KOPT-K1 (cell line): ENCODE measurements around the gene ALG14.
"Not testable (repeated sequence)": the region's sequence is repeated elsewhere in the genome, so short reads cannot be mapped to it uniquely, and the experiment has no call there.

Experiments
- H3K27ac ChIP-seq: fragments of 200-600 bp; sonication (generic); 2 replicates; pipeline ENCODE4 v1.5.1; 2016; ENCODE audit warnings: antibody characterized with exemption, mild to moderate bottlenecking, low read depth, low read length; ENCODE audit not compliant: poor library complexity, severe bottlenecking
- H3K36me3 ChIP-seq: fragments of 200-600 bp; sonication (generic); 2 replicates; pipeline ENCODE4 v1.5.1; 2017; ENCODE audit warnings: antibody characterized with exemption, mild to moderate bottlenecking, low read length, moderate library complexity; ENCODE audit not compliant: insufficient read depth
- H3K9me3 ChIP-seq: fragments of 200-600 bp; sonication (generic); 2 replicates; pipeline ENCODE4 v1.5.1; 2017; ENCODE audit warnings: antibody characterized with exemption, low read length, mild to moderate bottlenecking; ENCODE audit not compliant: insufficient read depth, poor library complexity, severe bottlenecking

Gene ALG14

DNA sequence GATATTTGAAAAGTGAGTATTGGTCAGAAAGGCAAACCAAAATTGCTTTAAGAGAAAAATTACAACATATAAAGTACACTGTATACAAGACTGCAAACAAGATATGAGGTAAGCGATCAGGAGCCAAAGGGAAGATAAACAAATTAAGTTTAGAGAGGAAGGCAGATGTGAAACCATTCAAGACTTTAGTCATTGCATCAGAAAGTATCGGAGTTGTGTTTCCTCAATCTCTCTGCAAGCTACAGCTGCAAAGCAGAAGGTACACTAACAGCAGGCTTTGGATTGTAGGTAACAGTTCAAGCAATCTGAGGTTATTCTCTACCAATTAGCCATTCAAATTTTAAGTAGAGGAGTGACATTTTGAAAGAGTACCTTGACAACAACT, 23.1 kb upstream of the ALG14 start:
- no peaks in the 10 kb centered on the region for H3K36me3 ChIP-seq
- H3K9me3 ChIP-seq, result no peaks in the 10 kb centered on the region
- H3K27ac ChIP-seq, result no peak overlapping the region

DNA sequence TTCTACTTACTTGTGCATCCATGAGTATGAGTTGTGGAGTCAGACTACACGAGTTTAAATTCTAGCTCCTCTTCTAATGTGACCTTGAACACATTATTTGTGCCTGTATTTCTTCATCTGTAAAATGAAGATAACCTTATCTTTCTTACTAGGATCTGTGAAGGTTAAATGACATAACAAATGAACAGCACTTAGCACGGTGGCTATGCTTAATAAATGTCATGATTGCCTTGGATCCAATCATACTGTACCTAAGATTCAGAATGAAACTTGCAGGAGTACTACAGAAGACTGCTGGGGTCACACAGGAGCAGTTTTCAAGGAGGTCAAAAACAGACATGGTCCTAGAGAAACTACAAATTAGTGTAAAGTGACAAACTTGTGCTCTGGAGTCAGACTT, 22.2 kb upstream of the ALG14 start:
- Histone ChIP-seq H3K36me3 (no peaks in the 10 kb centered on the region), H3K9me3 (peaks cover 3% of the 10 kb centered on the region), H3K27ac (no peak overlapping the region)

DNA sequence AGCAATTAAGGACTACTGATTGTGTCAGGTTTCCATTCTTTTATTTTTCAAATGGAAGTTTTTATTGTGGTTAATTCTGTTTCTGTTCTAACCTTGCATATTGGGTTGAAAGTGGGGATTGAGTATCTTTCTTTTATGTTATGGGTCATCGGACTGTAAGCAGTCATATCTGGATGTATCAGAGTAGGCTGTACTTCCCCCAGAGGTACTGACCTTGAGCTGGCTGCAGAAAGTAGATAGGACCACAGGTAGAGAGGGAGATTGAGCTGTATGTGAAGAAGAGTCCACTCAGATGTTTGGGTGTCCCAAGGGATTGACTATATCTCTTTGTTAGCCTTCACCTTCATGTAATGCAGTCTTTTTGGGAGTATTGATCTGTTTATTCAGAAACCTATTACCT, 20.5 kb upstream of the ALG14 start:
- peaks cover 4% of the 10 kb centered on the region for H3K9me3 ChIP-seq
- H3K27ac ChIP-seq, result no peak overlapping the region

DNA sequence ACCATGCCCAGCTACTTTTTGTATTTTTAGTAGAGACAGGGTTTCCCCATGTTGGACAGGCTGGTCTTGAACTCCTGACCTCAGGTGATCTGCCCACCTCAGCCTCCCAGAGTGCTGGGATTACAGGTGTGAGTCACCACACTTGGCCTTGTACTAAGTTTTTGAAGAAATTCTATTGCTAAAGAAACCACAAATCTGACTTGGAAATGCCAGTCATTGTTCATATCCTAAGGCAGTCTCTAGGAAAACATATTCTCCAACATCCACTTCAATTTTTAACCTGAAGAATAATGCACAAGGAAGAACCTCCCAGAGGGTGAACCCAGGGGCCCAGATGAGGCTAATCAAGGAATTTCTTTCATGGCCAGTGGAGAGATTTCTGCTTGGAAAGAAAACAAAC, 20.1 kb upstream of the ALG14 start:
- H3K27ac ChIP-seq, H3K9me3 ChIP-seq, H3K36me3 ChIP-seq: not testable (repeated sequence)

More for the DNA sequence above, 20.5 kb upstream of the ALG14 start:
- no peaks in the 10 kb centered on the region for H3K36me3 ChIP-seq

DNA sequence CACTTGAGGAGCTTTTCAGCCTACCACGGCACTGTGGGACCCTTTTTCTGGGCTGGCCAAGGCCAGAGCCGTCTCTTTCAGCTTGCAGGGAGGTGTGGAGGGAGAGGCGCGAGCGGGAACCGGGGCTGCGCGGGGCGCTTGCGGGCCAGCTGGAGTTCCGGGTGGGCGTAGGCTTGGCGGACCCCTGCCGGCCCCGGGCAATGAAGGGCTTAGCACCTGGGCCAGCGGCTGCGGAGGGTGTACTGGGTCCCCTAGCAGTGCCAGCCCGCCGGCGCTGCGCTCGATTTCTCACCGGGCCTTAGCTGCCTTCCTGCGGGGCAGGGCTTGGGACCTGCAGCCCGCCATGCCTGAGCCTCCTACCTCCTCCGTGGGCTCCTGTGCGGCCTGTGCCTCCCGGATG, 18.5 kb upstream of the ALG14 start:
- H3K9me3 ChIP-seq, H3K36me3 ChIP-seq, H3K27ac ChIP-seq: not testable (repeated sequence)

DNA sequence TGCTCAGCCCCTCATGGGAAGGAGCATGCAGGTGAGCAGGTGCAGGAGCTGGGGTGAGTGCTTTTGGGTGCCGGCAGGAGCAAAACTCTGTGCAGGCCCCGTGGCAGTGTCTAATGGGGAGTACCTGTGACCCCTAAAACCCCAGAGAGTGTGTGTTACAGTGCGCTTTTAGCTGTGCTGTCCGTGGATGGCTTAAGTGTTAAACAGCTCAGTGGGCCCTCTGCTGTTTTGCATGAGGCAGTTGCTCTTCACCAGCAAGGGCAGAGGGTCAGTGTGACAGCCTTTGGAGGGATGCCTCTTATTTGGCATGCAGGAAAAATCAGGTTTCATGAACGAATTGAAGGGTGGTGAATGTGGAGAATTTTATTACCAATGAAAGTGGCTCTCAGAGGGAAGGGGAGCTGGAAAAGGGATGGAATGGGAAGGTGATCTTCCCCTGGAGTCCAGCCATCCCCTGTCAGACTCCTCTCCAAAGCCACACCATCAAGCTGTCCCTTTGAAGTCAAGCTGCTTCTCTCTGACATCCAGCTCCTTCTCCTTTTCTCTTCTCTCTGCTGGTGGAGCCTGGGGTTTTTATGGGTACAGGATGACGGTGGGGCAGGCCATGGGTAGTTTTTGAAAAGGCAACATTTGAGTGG, 17.0 kb upstream of the ALG14 start:
- Histone ChIP-seq H3K36me3 (no peaks in the 10 kb centered on the region), H3K9me3 (peaks cover 4% of the 10 kb centered on the region), H3K27ac (no peak overlapping the region)

DNA sequence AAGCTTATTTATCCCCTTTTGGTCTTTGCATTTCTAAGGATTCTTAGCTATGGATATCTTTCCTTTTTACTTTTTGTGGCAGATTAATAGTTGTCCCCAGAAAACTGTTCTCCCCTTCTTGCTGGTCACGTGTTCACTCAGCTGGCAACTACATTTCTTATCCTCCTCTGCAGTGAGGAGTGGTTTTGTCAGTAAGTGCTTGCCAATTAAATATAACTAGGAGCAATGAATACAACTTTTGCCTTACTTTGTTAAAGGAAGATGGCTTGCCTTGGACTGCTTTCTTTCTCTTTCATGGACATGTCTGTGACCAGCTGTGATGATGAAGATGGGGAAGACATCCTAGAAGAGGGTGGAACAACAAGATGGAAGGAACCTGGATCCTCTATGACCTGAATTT, 15.6 kb upstream of the ALG14 start:
- Histone ChIP-seq H3K36me3 (no peaks in the 10 kb centered on the region), H3K27ac (no peak overlapping the region)

DNA sequence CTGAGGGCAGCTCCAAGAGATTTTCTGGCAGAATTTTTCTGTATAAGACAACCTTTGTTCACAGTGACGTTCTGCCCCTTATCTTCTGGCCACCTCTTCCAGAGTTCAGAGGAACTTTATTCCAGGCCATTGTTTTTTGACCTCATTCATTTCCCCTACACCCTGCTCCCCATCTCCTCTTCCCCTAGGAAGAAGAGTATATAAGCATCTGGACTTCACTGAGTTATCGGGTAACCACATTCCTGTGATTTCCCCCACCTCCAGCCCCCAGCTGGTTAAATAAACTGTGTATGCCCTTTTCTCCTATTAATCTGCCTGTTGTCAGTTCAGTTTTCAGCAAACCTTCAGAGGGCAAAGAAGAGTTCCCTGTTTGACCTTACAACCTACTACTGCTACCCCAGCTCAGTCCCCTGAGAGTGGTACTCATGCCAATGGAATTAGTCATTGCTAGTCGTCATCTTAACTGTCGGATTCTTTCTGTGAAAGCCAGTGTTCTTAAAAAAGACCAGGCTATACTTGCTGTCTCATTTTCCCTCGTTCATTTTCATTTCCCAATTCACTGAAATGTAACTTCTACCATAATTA, 14.3 kb upstream of the ALG14 start:
- Histone ChIP-seq H3K9me3 (peaks cover 4% of the 10 kb centered on the region), H3K36me3 (no peaks in the 10 kb centered on the region), H3K27ac (no peak overlapping the region)

More for the DNA sequence above, 15.6 kb upstream of the ALG14 start:
- H3K9me3 ChIP-seq, result peaks cover 4% of the 10 kb centered on the region

DNA sequence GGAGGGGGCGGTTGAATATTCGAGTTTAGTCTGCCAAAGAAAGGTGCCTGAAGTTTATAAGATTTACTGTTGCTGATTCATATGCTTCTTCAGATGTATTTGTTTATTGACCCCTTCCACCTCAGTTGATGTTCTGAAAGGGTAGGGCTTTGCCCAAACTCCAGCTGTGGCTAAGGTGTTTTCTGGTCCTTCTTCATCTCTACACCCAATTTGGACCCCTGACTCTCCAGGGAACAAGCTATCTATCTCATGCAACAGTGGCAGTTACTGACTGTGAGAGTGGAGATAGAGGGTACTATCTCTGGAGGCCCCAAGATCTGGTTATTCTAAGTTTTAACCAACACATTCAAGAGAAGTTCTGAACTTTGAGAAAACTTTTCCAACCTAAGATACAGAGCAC, 12.6 kb upstream of the ALG14 start:
- Histone ChIP-seq H3K36me3 (no peaks in the 10 kb centered on the region), H3K9me3 (peaks cover 4% of the 10 kb centered on the region)

DNA sequence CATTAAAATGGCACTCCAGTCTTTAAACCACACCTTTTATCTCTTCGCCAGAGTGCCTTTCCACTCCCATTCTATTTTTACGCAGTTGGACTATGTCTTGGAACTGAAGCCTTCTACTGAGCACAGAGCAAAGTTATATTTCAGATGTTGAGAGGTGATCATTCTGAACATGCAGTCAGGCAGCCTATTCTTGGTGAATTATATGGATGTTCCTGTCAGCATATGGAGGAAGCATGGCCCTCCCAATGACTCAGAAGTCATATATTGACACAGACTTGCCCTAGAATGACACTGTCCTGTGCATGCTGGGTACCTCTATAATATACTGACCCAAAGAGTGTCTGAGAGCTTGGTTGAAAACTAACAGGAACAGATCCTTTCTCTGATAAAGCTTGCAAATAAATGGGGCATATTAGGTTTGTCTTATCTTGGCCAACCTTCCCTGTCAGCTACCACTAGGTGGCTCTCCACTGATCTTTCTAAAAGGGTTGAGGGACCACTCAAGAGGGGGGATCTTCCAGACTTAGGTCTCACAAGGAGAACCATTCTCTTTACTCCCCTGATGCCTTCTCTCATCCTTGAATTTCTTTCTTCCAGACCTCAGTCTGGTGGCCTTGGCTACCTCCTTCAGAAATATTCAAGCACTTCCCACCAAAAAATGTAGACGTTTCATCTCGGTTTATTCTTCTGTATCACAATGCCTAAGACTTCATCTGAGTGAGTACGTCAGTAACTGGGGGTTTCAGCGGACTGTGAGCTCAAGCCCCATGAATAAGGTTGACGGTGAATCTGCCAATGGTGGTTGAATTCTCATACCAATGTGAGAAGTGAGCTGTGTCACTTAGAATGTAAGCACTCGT, 11.8 kb upstream of the ALG14 start:
- H3K9me3 ChIP-seq, result no peaks in the 10 kb centered on the region
- H3K36me3 ChIP-seq, result no peaks in the 10 kb centered on the region
- no peak overlapping the region for H3K27ac ChIP-seq

More for the DNA sequence above, 12.6 kb upstream of the ALG14 start:
- no peak overlapping the region for H3K27ac ChIP-seq

DNA sequence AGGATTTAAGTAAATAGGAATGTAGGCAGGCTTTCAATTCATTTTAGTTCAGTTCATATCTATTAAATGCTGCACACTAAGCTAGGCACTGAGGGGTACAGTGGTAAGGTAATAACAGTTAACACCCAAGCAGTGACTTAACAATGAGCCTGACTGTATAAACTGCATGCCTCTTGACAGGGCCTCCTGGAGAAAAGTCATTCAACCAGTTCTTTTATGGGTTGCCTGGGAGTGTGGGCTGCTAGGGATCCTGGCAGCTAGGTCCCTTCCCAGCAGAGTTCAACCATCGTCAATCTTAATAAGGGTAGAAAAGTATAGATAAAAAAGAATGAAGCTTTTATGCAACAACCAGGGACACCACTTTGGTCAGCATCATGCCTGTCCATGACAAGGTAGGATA, 8.1 kb upstream of the ALG14 start:
- Histone ChIP-seq H3K27ac (no peak overlapping the region), H3K9me3 (no peaks in the 10 kb centered on the region), H3K36me3 (no peaks in the 10 kb centered on the region)

DNA sequence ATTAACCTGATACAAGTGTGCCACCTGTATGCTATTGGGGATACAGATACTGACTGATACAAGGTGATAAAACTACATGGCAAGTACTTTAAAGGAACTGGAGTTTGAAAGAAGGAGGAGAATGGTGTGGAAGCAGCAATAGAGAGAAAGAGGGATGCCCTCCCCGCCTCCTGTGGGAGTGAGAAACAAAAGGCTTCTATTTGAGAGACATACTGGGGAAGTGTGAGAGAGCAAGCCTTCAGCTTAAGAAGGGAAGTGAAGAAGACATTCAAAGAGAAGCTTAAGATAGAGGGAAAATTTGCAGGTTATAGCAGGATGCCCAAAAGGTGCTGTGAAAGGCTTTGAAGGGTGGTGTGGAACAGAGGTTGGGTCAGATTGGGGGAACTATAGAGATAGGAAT, 7.7 kb upstream of the ALG14 start:
- no peaks in the 10 kb centered on the region for H3K9me3 ChIP-seq
- H3K36me3 ChIP-seq, result no peaks in the 10 kb centered on the region

DNA sequence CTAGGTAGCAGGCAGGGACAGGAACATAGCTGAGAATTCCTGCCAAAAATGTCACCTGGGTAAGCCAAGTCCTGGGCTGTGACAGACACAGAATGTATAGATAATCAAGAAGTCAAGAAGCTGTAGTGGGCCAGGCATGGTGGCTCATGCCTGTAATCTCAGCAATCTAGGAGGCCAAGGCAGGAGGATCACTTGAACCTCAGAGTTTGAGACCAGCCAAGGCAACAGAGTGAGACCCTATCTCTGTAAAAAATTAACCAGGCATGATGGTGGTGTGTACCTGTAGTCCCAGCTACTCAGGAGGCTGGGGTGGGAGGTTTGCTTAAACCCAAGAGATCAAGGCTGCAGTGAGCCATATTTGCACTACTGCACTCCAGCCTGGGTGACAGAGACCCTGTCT, 3.3 kb upstream of the ALG14 start:
- Histone ChIP-seq H3K36me3 (no peaks in the 10 kb centered on the region), H3K9me3 (no peaks in the 10 kb centered on the region), H3K27ac (no peak overlapping the region)

More for the DNA sequence above, 7.7 kb upstream of the ALG14 start:
- H3K27ac ChIP-seq, result no peak overlapping the region

DNA sequence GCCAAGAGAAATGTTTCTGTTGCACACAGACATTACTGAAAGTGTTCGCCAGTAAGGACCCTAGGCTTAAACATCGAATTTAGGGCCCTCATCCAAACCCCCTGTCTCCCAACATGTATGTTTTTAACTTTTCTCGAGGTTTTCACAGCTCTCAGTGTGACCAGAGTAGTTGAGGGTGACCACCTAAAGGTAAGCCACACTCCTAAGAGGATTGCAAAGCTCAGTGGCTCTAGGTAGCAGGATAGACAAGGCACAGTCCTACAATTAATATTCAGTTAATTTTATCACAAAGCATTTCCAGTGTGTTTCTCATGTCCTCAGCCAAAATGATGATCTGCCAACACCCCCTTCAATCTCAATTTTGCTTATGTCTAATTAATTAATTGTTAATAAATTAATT, 695 bp upstream of the ALG14 start:
- peak overlapping the region; percentile 68 for H3K27ac ChIP-seq
- no peaks in the 10 kb centered on the region for H3K9me3 ChIP-seq
- no peaks in the 10 kb centered on the region for H3K36me3 ChIP-seq

DNA sequence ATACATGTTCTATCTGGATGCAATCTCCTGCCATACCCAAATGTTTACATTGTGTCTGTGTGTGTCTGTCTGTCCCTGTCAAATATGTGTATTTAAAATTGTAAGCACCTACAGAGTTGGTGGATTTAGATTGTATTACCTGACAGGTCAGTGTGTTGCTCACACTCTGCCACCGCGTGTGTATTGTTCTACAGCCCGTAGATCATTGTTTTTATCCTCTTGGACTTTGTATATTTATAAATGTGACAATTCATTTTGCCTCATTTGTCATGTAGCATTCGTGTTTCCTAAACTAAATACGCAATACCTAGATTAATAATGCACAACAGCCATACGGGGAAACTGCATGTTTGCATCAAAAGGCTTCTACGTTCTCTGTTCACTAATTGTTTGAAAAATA, 634 bp downstream of the ALG14 start:
- Histone ChIP-seq H3K9me3 (no peaks in the 10 kb centered on the region), H3K36me3 (no peaks in the 10 kb centered on the region), H3K27ac (peak overlapping the region; percentile 68)
